AG09309 (cell line): ENCODE data around the gene PPIB.

ENCODE experiments used
- DNase-seq: peaks from one replicate; pipeline ENCODE4 v3.0.0-alpha.2; 2010; ENCODE audit warnings: low read depth
- H3K4me3 ChIP-seq: 2 replicates; pipeline ENCODE4 v1.5.1; 2011; ENCODE audit warnings: mild to moderate bottlenecking, low read depth, low read length, moderate library complexity; ENCODE audit not compliant: control insufficient read depth
- CTCF ChIP-seq: IDR thresholded peaks from 2 replicates; pipeline ENCODE4 v1.5.1; 2011; ENCODE audit warnings: mild to moderate bottlenecking, low read depth, low read length, inconsistent platforms; ENCODE audit not compliant: insufficient read depth, control insufficient read depth; ENCODE audit errors: missing control alignments

PPIB gene

DNA sequence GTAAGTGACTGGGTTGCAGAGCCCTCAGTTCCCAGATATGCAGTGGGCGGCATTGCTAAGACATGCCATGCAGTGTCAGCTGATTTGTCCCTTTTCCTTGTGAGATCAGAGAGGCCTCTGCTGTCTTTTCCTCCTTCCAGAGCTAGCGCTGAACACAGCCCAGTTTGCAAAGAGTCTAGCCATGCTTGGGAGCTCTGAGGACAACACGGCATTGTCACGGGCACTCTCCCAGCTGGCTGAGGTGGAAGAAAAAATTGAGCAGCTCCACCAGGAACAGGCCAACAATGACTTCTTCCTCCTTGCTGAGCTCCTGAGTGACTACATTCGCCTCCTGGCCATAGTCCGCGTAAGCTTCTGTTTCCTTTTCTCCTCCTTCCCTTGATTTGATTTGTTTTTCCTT, 31.3 kb downstream of the PPIB start:
- no peak for TF ChIP-seq CTCF
- no peak for DNase-seq
- H3K4me3 ChIP-seq, result no peak overlapping the region

DNA sequence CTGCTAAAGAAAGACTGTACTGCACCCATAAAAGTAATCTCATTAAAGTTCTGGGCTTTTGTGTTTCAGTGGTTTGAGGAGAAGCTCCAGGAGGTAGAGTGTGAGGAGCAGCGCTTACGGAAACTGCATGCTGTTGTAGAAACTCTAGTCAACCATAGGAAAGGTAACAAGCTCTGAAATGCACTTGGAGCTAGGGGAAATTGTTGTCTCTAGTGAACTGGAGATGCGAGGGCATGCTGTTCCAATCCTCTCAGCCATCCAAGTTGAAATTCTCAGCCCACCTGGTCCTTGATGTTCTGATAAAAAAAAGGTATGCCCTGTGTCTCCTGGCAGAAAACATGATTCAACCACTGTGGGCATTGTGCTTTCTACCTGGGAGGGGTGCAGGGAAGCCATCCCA, 32.7 kb downstream of the PPIB start:
- no peak for TF ChIP-seq CTCF
- no peak overlapping the region for H3K4me3 ChIP-seq
- DNase-seq, result no peak

DNA sequence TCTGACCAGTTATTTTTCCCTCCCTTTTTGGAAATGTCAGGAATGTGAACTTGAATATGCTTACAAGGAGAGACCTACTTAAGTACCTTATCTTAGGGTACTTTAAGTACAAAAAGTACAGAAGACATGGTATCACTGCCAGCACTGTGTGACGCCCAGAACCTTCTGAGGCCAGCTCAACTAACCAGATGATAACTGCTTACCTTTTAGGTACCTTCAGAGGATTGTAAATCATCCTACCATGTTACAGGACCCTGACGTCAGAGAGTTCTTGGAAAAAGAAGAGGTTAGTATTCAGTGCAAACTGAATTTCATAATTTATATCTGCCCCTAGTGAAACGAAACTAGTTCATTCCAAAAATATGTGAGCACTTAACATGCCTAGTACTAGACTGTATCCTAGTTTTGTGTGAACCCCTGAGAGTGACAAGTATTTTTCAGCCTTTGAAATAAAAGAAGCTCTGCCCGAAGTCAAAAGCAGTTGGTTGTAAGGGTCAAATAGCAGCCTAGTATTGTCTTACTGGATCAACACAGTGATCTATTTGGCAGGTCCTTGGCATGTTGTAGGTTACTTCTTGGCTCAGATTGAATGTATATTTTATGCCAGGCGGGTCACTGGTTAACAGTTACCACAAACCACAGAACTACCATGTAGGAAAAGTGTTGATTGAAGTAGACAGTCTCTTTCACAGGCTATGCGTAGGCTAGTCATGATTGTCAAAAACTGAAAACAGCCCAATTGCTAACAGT, 35.1 kb downstream of the PPIB start:
- H3K4me3 ChIP-seq, result no peak overlapping the region
- TF ChIP-seq CTCF, result no peak
- no peak for DNase-seq

GRCh38 chr15:64125978-64126377, 36.8 kb downstream of the PPIB start:
- TF ChIP-seq CTCF, result no peak
- H3K4me3 ChIP-seq, result no peak overlapping the region
- no peak for DNase-seq

DNA sequence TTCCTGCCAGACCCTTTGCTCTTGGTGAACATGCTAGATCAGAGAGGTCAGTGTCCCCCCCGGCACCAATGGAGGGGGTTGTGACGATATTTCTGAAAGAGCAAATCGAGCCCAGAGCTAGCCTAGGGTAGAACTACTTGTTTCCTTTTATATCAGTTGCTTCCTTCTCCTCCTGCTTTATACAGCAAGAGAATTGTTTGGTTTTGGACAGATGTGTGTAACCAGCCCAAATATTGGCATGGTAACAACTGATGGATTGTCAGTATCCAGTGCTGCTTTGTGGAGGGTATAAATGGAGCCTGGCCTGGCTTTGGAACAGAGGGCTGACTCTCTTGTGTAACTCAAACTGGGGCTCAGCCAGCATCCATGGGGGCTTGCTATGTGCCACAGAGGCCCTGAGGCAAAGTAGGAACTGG, 39.9 kb downstream of the PPIB start:
- H3K4me3 ChIP-seq, result no peak overlapping the region
- no peak for TF ChIP-seq CTCF
- no peak for DNase-seq

- H3K4me3 ChIP-seq, result no peak overlapping the region
- no peak for TF ChIP-seq CTCF
- DNase-seq, result no peak
Measured at GRCh38 chr15:64122444-64122843, 40.4 kb downstream of the PPIB start.
